22Rv1 (cell line): Measurements from ENCODE around the gene CLCA1.

Source experiments
- ZFX ChIP-seq: fragments of 450-650 bp; IDR thresholded peaks from 2 replicates; pipeline ENCODE4 v1.6.1; 2017; ENCODE audit warnings: antibody characterized with exemption, borderline replicate concordance
- TF ChIP-seq, protein P1 (sequence below): fragments of 450-650 bp; IDR thresholded peaks from 2 replicates; pipeline ENCODE4 v1.5.1; 2017; ENCODE audit warnings: mild to moderate bottlenecking

GRCh38 chr1:86503406-86504136, 34.8 kb downstream of the CLCA1 start:
- TF ChIP-seq, protein P1, sequence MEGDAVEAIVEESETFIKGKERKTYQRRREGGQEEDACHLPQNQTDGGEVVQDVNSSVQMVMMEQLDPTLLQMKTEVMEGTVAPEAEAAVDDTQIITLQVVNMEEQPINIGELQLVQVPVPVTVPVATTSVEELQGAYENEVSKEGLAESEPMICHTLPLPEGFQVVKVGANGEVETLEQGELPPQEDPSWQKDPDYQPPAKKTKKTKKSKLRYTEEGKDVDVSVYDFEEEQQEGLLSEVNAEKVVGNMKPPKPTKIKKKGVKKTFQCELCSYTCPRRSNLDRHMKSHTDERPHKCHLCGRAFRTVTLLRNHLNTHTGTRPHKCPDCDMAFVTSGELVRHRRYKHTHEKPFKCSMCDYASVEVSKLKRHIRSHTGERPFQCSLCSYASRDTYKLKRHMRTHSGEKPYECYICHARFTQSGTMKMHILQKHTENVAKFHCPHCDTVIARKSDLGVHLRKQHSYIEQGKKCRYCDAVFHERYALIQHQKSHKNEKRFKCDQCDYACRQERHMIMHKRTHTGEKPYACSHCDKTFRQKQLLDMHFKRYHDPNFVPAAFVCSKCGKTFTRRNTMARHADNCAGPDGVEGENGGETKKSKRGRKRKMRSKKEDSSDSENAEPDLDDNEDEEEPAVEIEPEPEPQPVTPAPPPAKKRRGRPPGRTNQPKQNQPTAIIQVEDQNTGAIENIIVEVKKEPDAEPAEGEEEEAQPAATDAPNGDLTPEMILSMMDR, result no peak
- no peak for TF ChIP-seq ZFX
